ENCODE data around the gene CPNE7.

The CPNE7 gene

GRCh38 chr16:89552329-89552728 lies 23.2 kb upstream of the CPNE7 start:
- no peaks in the 10 kb centered on the region for H3K27me3 ChIP-seq (replicated peaks)
- H3K4me3 ChIP-seq (ENCODE audit: low read depth, low read length) = no peak overlapping the region
- in situ Hi-C loops (cut with HindIII; ENCODE audit: low pct_ligation_motif_present, low sequenced_read_pairs) = no loop called here
- TF ChIP-seq, protein P1, sequence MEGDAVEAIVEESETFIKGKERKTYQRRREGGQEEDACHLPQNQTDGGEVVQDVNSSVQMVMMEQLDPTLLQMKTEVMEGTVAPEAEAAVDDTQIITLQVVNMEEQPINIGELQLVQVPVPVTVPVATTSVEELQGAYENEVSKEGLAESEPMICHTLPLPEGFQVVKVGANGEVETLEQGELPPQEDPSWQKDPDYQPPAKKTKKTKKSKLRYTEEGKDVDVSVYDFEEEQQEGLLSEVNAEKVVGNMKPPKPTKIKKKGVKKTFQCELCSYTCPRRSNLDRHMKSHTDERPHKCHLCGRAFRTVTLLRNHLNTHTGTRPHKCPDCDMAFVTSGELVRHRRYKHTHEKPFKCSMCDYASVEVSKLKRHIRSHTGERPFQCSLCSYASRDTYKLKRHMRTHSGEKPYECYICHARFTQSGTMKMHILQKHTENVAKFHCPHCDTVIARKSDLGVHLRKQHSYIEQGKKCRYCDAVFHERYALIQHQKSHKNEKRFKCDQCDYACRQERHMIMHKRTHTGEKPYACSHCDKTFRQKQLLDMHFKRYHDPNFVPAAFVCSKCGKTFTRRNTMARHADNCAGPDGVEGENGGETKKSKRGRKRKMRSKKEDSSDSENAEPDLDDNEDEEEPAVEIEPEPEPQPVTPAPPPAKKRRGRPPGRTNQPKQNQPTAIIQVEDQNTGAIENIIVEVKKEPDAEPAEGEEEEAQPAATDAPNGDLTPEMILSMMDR (IDR thresholded peaks at IDR 0.05; ENCODE audit: low read depth, low read length, missing control alignments) = no peak
- DNase-seq = no peak
- no peak overlapping the region for H3K27ac ChIP-seq
- peaks cover 57% of the 10 kb centered on the region for H3K36me3 ChIP-seq (replicated peaks)

DNA sequence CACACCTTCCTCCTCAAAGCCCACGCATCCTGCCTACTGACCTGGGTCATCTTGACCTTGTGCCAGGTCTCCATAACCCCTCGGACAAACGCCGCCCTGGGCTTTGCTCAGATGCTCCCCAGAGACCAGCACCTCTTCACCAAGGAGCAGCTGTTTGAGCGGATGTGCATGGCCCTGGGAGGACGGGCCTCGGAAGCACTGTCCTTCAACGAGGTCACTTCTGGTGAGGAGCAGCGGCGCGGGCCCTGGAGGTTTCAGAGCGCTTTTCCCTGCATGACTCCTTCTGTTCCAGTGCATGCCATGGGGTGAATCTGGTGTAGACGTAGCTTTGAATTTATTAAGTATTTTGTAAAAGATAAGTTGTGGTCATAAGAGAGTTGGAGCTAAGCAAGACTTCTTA lies 22.6 kb upstream of the CPNE7 start:
- Histone ChIP-seq H3K36me3 (replicated peaks) (peaks cover 53% of the 10 kb centered on the region), H3K27ac (no peak overlapping the region), H3K4me3 (ENCODE audit: low read depth, low read length) (no peak overlapping the region), H3K27me3 (replicated peaks) (no peaks in the 10 kb centered on the region)
- in situ Hi-C loops (cut with HindIII; ENCODE audit: low pct_ligation_motif_present, low sequenced_read_pairs) = no loop called here
- no peak for DNase-seq
- TF ChIP-seq, protein P1 (IDR thresholded peaks at IDR 0.05; ENCODE audit: low read depth, low read length, missing control alignments) = no peak

- TF ChIP-seq, protein P1 (IDR thresholded peaks at IDR 0.05; ENCODE audit: low read depth, low read length, missing control alignments) = no peak
- Histone ChIP-seq H3K36me3 (replicated peaks) (peaks cover 45% of the 10 kb centered on the region), H3K27me3 (replicated peaks) (no peaks in the 10 kb centered on the region), H3K27ac (no peak overlapping the region), H3K4me3 (ENCODE audit: low read depth, low read length) (no peak overlapping the region)
- in situ Hi-C loops (cut with HindIII; ENCODE audit: low pct_ligation_motif_present, low sequenced_read_pairs) = no loop called here
- no peak for DNase-seq
Observed at GRCh38 chr16:89553733-89554132, 21.8 kb upstream of the CPNE7 start.

GRCh38 chr16:89554343-89554742 lies 21.2 kb upstream of the CPNE7 start:
- Histone ChIP-seq H3K27me3 (replicated peaks) (no peaks in the 10 kb centered on the region), H3K36me3 (replicated peaks) (peaks cover 39% of the 10 kb centered on the region), H3K4me3 (ENCODE audit: low read depth, low read length) (no peak overlapping the region), H3K27ac (no peak overlapping the region)
- DNase-seq = no peak
- in situ Hi-C loops (cut with HindIII; ENCODE audit: low pct_ligation_motif_present, low sequenced_read_pairs) = no loop called here
- TF ChIP-seq, protein P1 (IDR thresholded peaks at IDR 0.05; ENCODE audit: low read depth, low read length, missing control alignments) = no peak

DNA sequence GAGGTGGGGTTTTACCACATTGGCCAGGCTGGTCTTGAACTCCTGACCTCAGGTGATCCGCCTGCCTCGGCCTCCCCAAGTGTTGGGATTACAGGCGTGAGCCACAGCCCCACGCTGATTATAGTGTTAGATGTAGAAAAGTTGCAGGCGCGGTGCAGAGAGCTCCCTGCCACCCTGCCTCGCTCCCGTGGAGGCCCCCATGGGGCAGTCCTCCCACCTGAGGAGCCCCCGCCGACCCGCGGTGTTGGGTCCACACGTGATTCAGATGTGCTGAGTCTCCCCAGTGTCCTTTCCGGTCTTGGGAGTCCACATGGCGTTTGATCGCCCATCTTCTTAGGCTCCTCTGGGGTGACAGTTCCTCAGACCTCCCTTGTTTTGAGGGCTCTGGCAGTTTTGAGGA lies 20.3 kb upstream of the CPNE7 start:
- in situ Hi-C loops (cut with HindIII; ENCODE audit: low pct_ligation_motif_present, low sequenced_read_pairs) = no loop called here
- Histone ChIP-seq H3K36me3 (replicated peaks) (peaks cover 32% of the 10 kb centered on the region), H3K27me3 (replicated peaks) (no peaks in the 10 kb centered on the region), H3K4me3 (ENCODE audit: low read depth, low read length) (no peak overlapping the region), H3K27ac (no peak overlapping the region)
- TF ChIP-seq, protein P1 (IDR thresholded peaks at IDR 0.05; ENCODE audit: low read depth, low read length, missing control alignments) = no peak
- no peak for DNase-seq

GRCh38 chr16:89555780-89556179 lies 19.8 kb upstream of the CPNE7 start:
- TF ChIP-seq, protein P1 (IDR thresholded peaks at IDR 0.05; ENCODE audit: low read depth, low read length, missing control alignments) = no peak
- no peak for DNase-seq
- in situ Hi-C loops (cut with HindIII; ENCODE audit: low pct_ligation_motif_present, low sequenced_read_pairs) = no loop called here
- no peaks in the 10 kb centered on the region for H3K27me3 ChIP-seq (replicated peaks)
- H3K4me3 ChIP-seq (ENCODE audit: low read depth, low read length) = no peak overlapping the region
- H3K36me3 ChIP-seq (replicated peaks) = peaks cover 26% of the 10 kb centered on the region
- H3K27ac ChIP-seq = no peak overlapping the region

All from brain microvascular endothelial cell (primary cell).